ENCODE results near the gene POLR3E. TPM values are rescaled to one million over a fixed set of nuclear protein-coding genes. Genes with fewer than 3 reads are reported as not detected.

The POLR3E gene
- total and polyA plus RNA-seq, 4 donors: 16.0 to 42.9 (median 18.3) TPM

GRCh38 chr16:22308824-22309520 is 11.8 kb downstream of the POLR3E start:
- H3K9ac ChIP-seq (ENCODE audit: low read depth in 1 of 2, low read length in 2 of 2): no peak overlapping the region

GRCh38 chr16:22311520-22311919 is 14.3 kb downstream of the POLR3E start:
- no peaks in the 10 kb centered on the region for H3K4me1 ChIP-seq (ENCODE audit: control insufficient read depth in 4 of 4, insufficient read depth in 4 of 4, low read length in 3 of 4)
- H3K9me3 ChIP-seq (ENCODE audit: control insufficient read depth in 4 of 4, low read length in 3 of 4): no peaks in the 10 kb centered on the region
- H3K9ac ChIP-seq (ENCODE audit: low read depth in 1 of 2, low read length in 2 of 2): no peak overlapping the region
- H3K36me3 ChIP-seq (ENCODE audit: control insufficient read depth in 4 of 4, insufficient read depth in 3 of 4, low read depth in 1 of 4, low read length in 3 of 4): peaks cover 13 to 84% (median 31%) of the 10 kb centered on the region in 4 donors
- WGBS: 95% methylated on average over 4 of the region's 4 CpGs
- no peak for DNase-seq (ENCODE audit: low spot score)
- H3K27me3 ChIP-seq (ENCODE audit: control insufficient read depth in 4 of 4, insufficient read depth in 4 of 4, low read length in 3 of 4): no peaks in the 10 kb centered on the region
- H3K27ac ChIP-seq (ENCODE audit: low read depth in 1 of 2, low read length in 2 of 2): no peak overlapping the region
- no peak overlapping the region for H3K4me3 ChIP-seq (ENCODE audit: low read depth in 1 of 3, low read length in 3 of 3)
- TF ChIP-seq SP1 (IDR thresholded peaks at IDR 0.05) (no peak), JUND (IDR thresholded peaks at IDR 0.05) (no peak), REST (IDR thresholded peaks at IDR 0.05) (no peak), HNF4A (conservative IDR thresholded peaks at IDR 0.05) (no peak), EGR1 (IDR thresholded peaks at IDR 0.05; ENCODE audit: low read depth in 2 of 2) (no peak), RAD21 (IDR thresholded peaks at IDR 0.05) (no peak), GABPA (IDR thresholded peaks at IDR 0.05 in 1 of 2, conservative IDR thresholded peaks at IDR 0.05 in 1 of 2) (no peak)
- TF ChIP-seq, protein P1, sequence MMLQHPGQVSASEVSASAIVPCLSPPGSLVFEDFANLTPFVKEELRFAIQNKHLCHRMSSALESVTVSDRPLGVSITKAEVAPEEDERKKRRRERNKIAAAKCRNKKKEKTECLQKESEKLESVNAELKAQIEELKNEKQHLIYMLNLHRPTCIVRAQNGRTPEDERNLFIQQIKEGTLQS (IDR thresholded peaks at IDR 0.05): no peak
- TF ChIP-seq, protein P2, sequence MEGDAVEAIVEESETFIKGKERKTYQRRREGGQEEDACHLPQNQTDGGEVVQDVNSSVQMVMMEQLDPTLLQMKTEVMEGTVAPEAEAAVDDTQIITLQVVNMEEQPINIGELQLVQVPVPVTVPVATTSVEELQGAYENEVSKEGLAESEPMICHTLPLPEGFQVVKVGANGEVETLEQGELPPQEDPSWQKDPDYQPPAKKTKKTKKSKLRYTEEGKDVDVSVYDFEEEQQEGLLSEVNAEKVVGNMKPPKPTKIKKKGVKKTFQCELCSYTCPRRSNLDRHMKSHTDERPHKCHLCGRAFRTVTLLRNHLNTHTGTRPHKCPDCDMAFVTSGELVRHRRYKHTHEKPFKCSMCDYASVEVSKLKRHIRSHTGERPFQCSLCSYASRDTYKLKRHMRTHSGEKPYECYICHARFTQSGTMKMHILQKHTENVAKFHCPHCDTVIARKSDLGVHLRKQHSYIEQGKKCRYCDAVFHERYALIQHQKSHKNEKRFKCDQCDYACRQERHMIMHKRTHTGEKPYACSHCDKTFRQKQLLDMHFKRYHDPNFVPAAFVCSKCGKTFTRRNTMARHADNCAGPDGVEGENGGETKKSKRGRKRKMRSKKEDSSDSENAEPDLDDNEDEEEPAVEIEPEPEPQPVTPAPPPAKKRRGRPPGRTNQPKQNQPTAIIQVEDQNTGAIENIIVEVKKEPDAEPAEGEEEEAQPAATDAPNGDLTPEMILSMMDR (IDR thresholded peaks at IDR 0.05; ENCODE audit: low read depth, low read length, missing input control): no peak

More at GRCh38 chr16:22308824-22309520, 11.8 kb downstream of the POLR3E start:
- Histone ChIP-seq H3K9me3 (ENCODE audit: control insufficient read depth in 4 of 4, low read length in 3 of 4) (no peaks in the 10 kb centered on the region), H3K27me3 (ENCODE audit: control insufficient read depth in 4 of 4, insufficient read depth in 4 of 4, low read length in 3 of 4) (no peaks in the 10 kb centered on the region), H3K27ac (ENCODE audit: low read depth in 1 of 2, low read length in 2 of 2) (no peak overlapping the region), H3K36me3 (ENCODE audit: control insufficient read depth in 4 of 4, insufficient read depth in 3 of 4, low read depth in 1 of 4, low read length in 3 of 4) (peaks cover 6 to 76% (median 19%) of the 10 kb centered on the region in 4 donors), H3K4me1 (ENCODE audit: control insufficient read depth in 4 of 4, insufficient read depth in 4 of 4, low read length in 3 of 4) (no peaks in the 10 kb centered on the region), H3K4me3 (ENCODE audit: low read depth in 1 of 3, low read length in 3 of 3) (no peak overlapping the region)
- 97% methylated on average over 24 of the region's 24 CpGs for WGBS
- TF ChIP-seq HNF4A (conservative IDR thresholded peaks at IDR 0.05) (no peak), TAF1 (conservative IDR thresholded peaks at IDR 0.05) (no peak), REST (IDR thresholded peaks at IDR 0.05) (no peak), NR2F2 (IDR thresholded peaks at IDR 0.05) (no peak), RAD21 (IDR thresholded peaks at IDR 0.05) (no peak), HNF4G (IDR thresholded peaks at IDR 0.05) (no peak), JUND (IDR thresholded peaks at IDR 0.05) (no peak), FOXA2 (IDR thresholded peaks at IDR 0.05) (no peak), GABPA (IDR thresholded peaks at IDR 0.05 in 1 of 2, conservative IDR thresholded peaks at IDR 0.05 in 1 of 2) (no peak), SP1 (IDR thresholded peaks at IDR 0.05) (no peak)
- TF ChIP-seq, protein P3, sequence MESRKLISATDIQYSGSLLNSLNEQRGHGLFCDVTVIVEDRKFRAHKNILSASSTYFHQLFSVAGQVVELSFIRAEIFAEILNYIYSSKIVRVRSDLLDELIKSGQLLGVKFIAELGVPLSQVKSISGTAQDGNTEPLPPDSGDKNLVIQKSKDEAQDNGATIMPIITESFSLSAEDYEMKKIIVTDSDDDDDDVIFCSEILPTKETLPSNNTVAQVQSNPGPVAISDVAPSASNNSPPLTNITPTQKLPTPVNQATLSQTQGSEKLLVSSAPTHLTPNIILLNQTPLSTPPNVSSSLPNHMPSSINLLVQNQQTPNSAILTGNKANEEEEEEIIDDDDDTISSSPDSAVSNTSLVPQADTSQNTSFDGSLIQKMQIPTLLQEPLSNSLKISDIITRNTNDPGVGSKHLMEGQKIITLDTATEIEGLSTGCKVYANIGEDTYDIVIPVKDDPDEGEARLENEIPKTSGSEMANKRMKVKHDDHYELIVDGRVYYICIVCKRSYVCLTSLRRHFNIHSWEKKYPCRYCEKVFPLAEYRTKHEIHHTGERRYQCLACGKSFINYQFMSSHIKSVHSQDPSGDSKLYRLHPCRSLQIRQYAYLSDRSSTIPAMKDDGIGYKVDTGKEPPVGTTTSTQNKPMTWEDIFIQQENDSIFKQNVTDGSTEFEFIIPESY (IDR thresholded peaks at IDR 0.05): no peak
- no peak for DNase-seq (ENCODE audit: low spot score)
